Measurements from ENCODE around the gene TOB2. TPM values are rescaled to one million over a fixed set of nuclear protein-coding genes. Genes with fewer than 3 reads are reported as not detected.
A peak's percentile ranks its signal among the peaks of the same experiment; 100 is the strongest.
"Not testable (repeated sequence)": the region's sequence is repeated elsewhere in the genome, so short reads cannot be mapped to it uniquely, and the experiment has no call there.

The TOB2 gene
- total RNA-seq, 1 donor from 2014 or later, result 60.3 TPM

- TF ChIP-seq CTCF (IDR thresholded peaks at IDR 0.05), result peak; percentile 33
- peak; percentile 87 for ATAC-seq (ENCODE audit: low read depth)
- peaks cover 37% of the 10 kb centered on the region for H3K4me1 Mint-ChIP-seq
- no peaks in the 10 kb centered on the region for H3K36me3 Mint-ChIP-seq (ENCODE audit: low read depth)
- H3K4me3 Mint-ChIP-seq, result no peak overlapping the region
- intact Hi-C loops (cut with micrococcal nuclease), result loop anchor here (1.0 to 5.0 kb wide), 6 partner anchors 43 to 194 kb away; partner anchors contain the start of gene TOB2
- H3K9me3 Mint-ChIP-seq, result no peaks in the 10 kb centered on the region
- POLR2A ChIA-PET, result interaction anchor here (0.6 to 2.7 kb wide), 11 partner anchors 22 to 129 kb away, joined by 3 to 18 read pairs (median 6); partner anchors contain the start of genes ACO2, PHF5A and TEF
- H3K27me3 Mint-ChIP-seq, result no peaks in the 10 kb centered on the region
- peak overlapping the region; percentile 20 for H3K27ac Mint-ChIP-seq
- CTCF ChIA-PET, result interaction anchor here (0.6 to 6.6 kb wide), 30 partner anchors 11 to 195 kb away, joined by 3 to 111 read pairs (median 5); partner anchors contain the start of genes ACO2, PHF5A, PMM1 and TEF
- DNase-seq, result peak; percentile 69
These were observed 42.9 kb downstream of the TOB2 start for GRCh38 chr22:41403532-41404318.

GRCh38 chr22:41402851-41403250, 43.8 kb downstream of the TOB2 start:
- H3K36me3 Mint-ChIP-seq (ENCODE audit: low read depth); H3K27ac Mint-ChIP-seq; H3K27me3 Mint-ChIP-seq; H3K4me3 Mint-ChIP-seq; DNase-seq; ATAC-seq (ENCODE audit: low read depth); H3K9me3 Mint-ChIP-seq: not testable (repeated sequence)
- CTCF ChIA-PET, result interaction anchor here (0.9 to 6.6 kb wide), 11 partner anchors 10 to 196 kb away, joined by 3 to 111 read pairs (median 9); partner anchors contain the start of genes PMM1 and TEF
- POLR2A ChIA-PET, result interaction anchor here (1.6 kb wide), 1 partner anchor 115 kb away, joined by 18 read pairs; no protein-coding TSS in a partner anchor
- H3K4me1 Mint-ChIP-seq, result peaks cover 31% of the 10 kb centered on the region
- intact Hi-C loops (cut with micrococcal nuclease), result loop anchor here (1.0 to 5.0 kb wide), 4 partner anchors 98 to 194 kb away; no protein-coding TSS in a partner anchor

- TF ChIP-seq CTCF (IDR thresholded peaks at IDR 0.05), result no peak
- DNase-seq (no peak), ATAC-seq (ENCODE audit: low read depth) (no peak)
- no peaks in the 10 kb centered on the region for H3K9me3 Mint-ChIP-seq
- peaks cover 13% of the 10 kb centered on the region for H3K36me3 Mint-ChIP-seq (ENCODE audit: low read depth)
- CTCF ChIA-PET, result interaction anchor here (1.0 to 6.6 kb wide), 7 partner anchors 20 to 196 kb away, joined by 3 to 111 read pairs (median 19); partner anchors contain the start of gene TEF
- POLR2A ChIA-PET, result interaction anchor here (0.6 kb wide), 1 partner anchor 648 kb away, joined by 3 read pairs; no protein-coding TSS in a partner anchor
- H3K4me1 Mint-ChIP-seq, result peaks cover 24% of the 10 kb centered on the region
- no peaks in the 10 kb centered on the region for H3K27me3 Mint-ChIP-seq
- H3K27ac Mint-ChIP-seq, result no peak overlapping the region
- no peak overlapping the region for H3K4me3 Mint-ChIP-seq
- intact Hi-C loops (cut with micrococcal nuclease), result loop anchor here (5.0 kb wide), 1 partner anchor 195 kb away; no protein-coding TSS in a partner anchor
These were observed 44.6 kb downstream of the TOB2 start for GRCh38 chr22:41401781-41402648.

GRCh38 chr22:41398921-41399320, 47.7 kb downstream of the TOB2 start:
- peaks cover 4% of the 10 kb centered on the region for H3K4me1 Mint-ChIP-seq
- intact Hi-C loops (cut with micrococcal nuclease), result no loop called here
- no peaks in the 10 kb centered on the region for H3K27me3 Mint-ChIP-seq
- peaks cover 40% of the 10 kb centered on the region for H3K36me3 Mint-ChIP-seq (ENCODE audit: low read depth)
- H3K27ac Mint-ChIP-seq, result no peak overlapping the region
- ATAC-seq (ENCODE audit: low read depth) (no peak), DNase-seq (no peak)
- no peaks in the 10 kb centered on the region for H3K9me3 Mint-ChIP-seq
- no peak for TF ChIP-seq CTCF (IDR thresholded peaks at IDR 0.05)
- ChIA-PET CTCF (interaction anchor here (1.5 kb wide), 1 partner anchor 103 kb away, joined by 3 read pairs; no protein-coding TSS in a partner anchor), POLR2A (no interaction called here)
- H3K4me3 Mint-ChIP-seq, result no peak overlapping the region

GRCh38 chr22:41397143-41397811, 49.3 kb downstream of the TOB2 start:
- TF ChIP-seq CTCF (IDR thresholded peaks at IDR 0.05), result no peak
- Mint-ChIP-seq H3K27me3 (no peaks in the 10 kb centered on the region), H3K27ac (no peak overlapping the region), H3K36me3 (ENCODE audit: low read depth) (peaks cover 43% of the 10 kb centered on the region), H3K4me1 (no peaks in the 10 kb centered on the region), H3K4me3 (no peak overlapping the region), H3K9me3 (no peaks in the 10 kb centered on the region)
- ATAC-seq (ENCODE audit: low read depth), result no peak
- CTCF ChIA-PET, result no interaction called here
- POLR2A ChIA-PET, result no interaction called here
- intact Hi-C loops (cut with micrococcal nuclease), result no loop called here
- no peak for DNase-seq

All from activated B cell treated with CpG ODN at 0.5 μM for 24 hours (primary cell).